ENCODE measurements around the gene INPP4B. TPM values are rescaled to one million over a fixed set of nuclear protein-coding genes. Genes with fewer than 3 reads are reported as not detected.

The INPP4B gene
- total and polyA plus RNA-seq, 2 of the 4 experiments (the other 2 are of a cell fraction): 1.8 to 14.0 TPM

GRCh38 chr4:142144813-142145212 lies 701.3 kb downstream of the INPP4B start:
- H3K27me3 ChIP-seq (ENCODE audit: control insufficient read depth, insufficient read depth, low read length): no peaks in the 10 kb centered on the region
- no peak overlapping the region for H2AK9ac ChIP-seq (replicated peaks; ENCODE audit: low read depth, low read length, poor library complexity)
- no peak overlapping the region for H3K4ac ChIP-seq (ENCODE audit: low read depth, low read length)
- no peaks in the 10 kb centered on the region for H3K79me1 ChIP-seq (ENCODE audit: low read depth in 1 of 2, low read length in 2 of 2)
- intact Hi-C loops (cut with micrococcal nuclease) (no loop called here), in situ Hi-C loops (cut with MboI; ENCODE audit: low sequenced_read_pairs) (no loop called here), dilution Hi-C loops (cut with HindIII; ENCODE audit: low sequenced_read_pairs, unreplicated experiment) (no loop called here)
- H3K9ac ChIP-seq (ENCODE audit: low read depth, low read length): no peak overlapping the region
- ATAC-seq (ENCODE audit: low read depth): no peak
- no peaks in the 10 kb centered on the region for H3K36me3 ChIP-seq (ENCODE audit: control insufficient read depth, insufficient read depth, low read length)
- no peak overlapping the region for H4K5ac ChIP-seq (ENCODE audit: low read depth, low read length)
- CTCF ChIA-PET: no interaction called here
- H4K91ac ChIP-seq (ENCODE audit: insufficient read depth, low read depth, low read length): no peak overlapping the region
- H3K9me1 ChIP-seq (ENCODE audit: insufficient read depth, low read length): no peaks in the 10 kb centered on the region
- H3K23ac ChIP-seq (ENCODE audit: low read depth, low read length): no peak overlapping the region
- H4K20me1 ChIP-seq (ENCODE audit: insufficient read depth, low read length): no peaks in the 10 kb centered on the region
- H3K56ac ChIP-seq (ENCODE audit: extremely low read depth, insufficient read depth, low read length): no peak overlapping the region
- H3K14ac ChIP-seq (replicated peaks; ENCODE audit: low read depth, low read length): no peak overlapping the region
- no peak overlapping the region for H3K18ac ChIP-seq (ENCODE audit: low read depth, low read length)
- H3K27ac ChIP-seq (ENCODE audit: insufficient read depth, low read length): no peak overlapping the region
- no CpG with 5 or more reads among the region's 1 CpG for WGBS, 2 experiments (ENCODE audit: extremely low coverage in 2 of 2, insufficient read length in 1 of 2)
- no peak for TF ChIP-seq MXI1 (IDR thresholded peaks at IDR 0.05; ENCODE audit: borderline replicate concordance, low read depth, low read length)
- no peak for TF ChIP-seq ELK1 (IDR thresholded peaks at IDR 0.05; ENCODE audit: borderline replicate concordance, low read depth, low read length)
- TF ChIP-seq FOS (IDR thresholded peaks at IDR 0.05; ENCODE audit: low read depth, low read length): no peak
- TF ChIP-seq CEBPB (IDR thresholded peaks at IDR 0.05; ENCODE audit: low read depth, low read length): no peak
- TF ChIP-seq RAD21 (IDR thresholded peaks at IDR 0.05; ENCODE audit: low read length): no peak
- no peak for TF ChIP-seq CHD1 (IDR thresholded peaks at IDR 0.05; ENCODE audit: low read depth, low read length)
- no peak for TF ChIP-seq USF2 (IDR thresholded peaks at IDR 0.05; ENCODE audit: low read depth, low read length)
- no peak for TF ChIP-seq CTCF (conservative IDR thresholded peaks at IDR 0.05; ENCODE audit: low read depth, low read length)
- no peak for TF ChIP-seq MAFK (IDR thresholded peaks at IDR 0.05; ENCODE audit: low read depth, low read length)
- TF ChIP-seq MAZ (IDR thresholded peaks at IDR 0.05; ENCODE audit: borderline replicate concordance, low read depth, low read length): no peak
- no peak for TF ChIP-seq NFE2L2 (IDR thresholded peaks at IDR 0.05; ENCODE audit: low read depth, low read length)
- no peak for TF ChIP-seq SMC3 (IDR thresholded peaks at IDR 0.05; ENCODE audit: low read depth, low read length)
- TF ChIP-seq RCOR1 (IDR thresholded peaks at IDR 0.05; ENCODE audit: insufficient replicate concordance, low read length): no peak
- no peak for TF ChIP-seq POLR2A (IDR thresholded peaks at IDR 0.05; ENCODE audit: low read depth, low read length)
- no peak for TF ChIP-seq BHLHE40 (IDR thresholded peaks at IDR 0.05; ENCODE audit: low read depth, low read length)
- no peak for TF ChIP-seq RFX5 (IDR thresholded peaks at IDR 0.05; ENCODE audit: low read depth, low read length)
- H3K4me1 ChIP-seq (ENCODE audit: control insufficient read depth, insufficient read depth, low read length): no peaks in the 10 kb centered on the region
- H4K8ac ChIP-seq (ENCODE audit: low read depth in 2 of 2, low read length in 2 of 2): no peak overlapping the region; a peak in 1 of 4 replicates
- H2AFZ ChIP-seq (replicated peaks; ENCODE audit: low read length, poor library complexity): no peak overlapping the region
- no peak overlapping the region for H2BK15ac ChIP-seq (ENCODE audit: low read depth, low read length)
- BruUV-seq (replicated peaks): no TSS peak
- no peak overlapping the region for H2AK5ac ChIP-seq (ENCODE audit: low read depth, low read length)
- no peak overlapping the region; the same call in 1 of the 2 replicates for H2BK120ac ChIP-seq (ENCODE audit: low read depth, low read length)
- POLR2A ChIA-PET (ENCODE audit: unreplicated experiment): no interaction called here
- H3K4me3 ChIP-seq (ENCODE audit: insufficient read depth, low read depth, low read length): no peak overlapping the region
- H3K9me3 ChIP-seq (ENCODE audit: control insufficient read depth, insufficient read depth, low read length): no peaks in the 10 kb centered on the region
- H2BK5ac ChIP-seq (ENCODE audit: low read depth, low read length, poor library complexity, severe bottlenecking): no peak overlapping the region
- DNase-seq: no peak
- no peak overlapping the region for H3K4me2 ChIP-seq (ENCODE audit: low read depth, low read length)
- no peak overlapping the region for H2BK20ac ChIP-seq (ENCODE audit: low read depth, low read length)
